Cardiac fibroblast (primary cell): Measurements from ENCODE around the gene ZBED2.

Experiments used
- DNase-seq, 2 donors: peaks; one replicate each; pipeline versions ENCODE4 v3.0.0 to v3.0.0-alpha.2; 2010; ENCODE audit warnings: low read depth in 2 of 2
- H3K4me3 ChIP-seq, 2 donors: replicated peaks in 1 of 2; 1 replicate in 1 of 2; 2 replicates in 1 of 2; pipeline ENCODE4 v1.5.1; 2011; ENCODE audit warnings: low read depth in 2 of 2, low read length in 2 of 2, mild to moderate bottlenecking in 2 of 2, moderate library complexity in 1 of 2
- CTCF ChIP-seq: IDR thresholded peaks from one replicate; pipeline ENCODE4 v1.5.1; 2011; ENCODE audit warnings: low read depth, mild to moderate bottlenecking, low read length, inconsistent platforms

ZBED2 gene

GRCh38 chr3:111619833-111620232 is 24.7 kb upstream of the ZBED2 start:
- no peak for DNase-seq
- no peak for TF ChIP-seq CTCF
- no peak overlapping the region for H3K4me3 ChIP-seq

GRCh38 chr3:111618945-111619344 is 23.8 kb upstream of the ZBED2 start:
- DNase-seq = no peak
- no peak for TF ChIP-seq CTCF
- no peak overlapping the region for H3K4me3 ChIP-seq

GRCh38 chr3:111617912-111618601 is 22.9 kb upstream of the ZBED2 start:
- H3K4me3 ChIP-seq = no peak overlapping the region
- no peak for DNase-seq
- TF ChIP-seq CTCF = no peak

- DNase-seq = no peak
- no peak overlapping the region for H3K4me3 ChIP-seq
- no peak for TF ChIP-seq CTCF
These were observed 22.3 kb upstream of the ZBED2 start for GRCh38 chr3:111617406-111617805.

- DNase-seq = peak in 1 of 2 donors; percentile 57
- peak; percentile 40 for TF ChIP-seq CTCF
- no peak overlapping the region for H3K4me3 ChIP-seq
These were observed 21.4 kb upstream of the ZBED2 start for GRCh38 chr3:111616417-111617105.

- no peak for TF ChIP-seq CTCF
- no peak for DNase-seq
- H3K4me3 ChIP-seq = no peak overlapping the region
These were observed 20.7 kb upstream of the ZBED2 start for GRCh38 chr3:111615880-111616279.
